Mesenchymal stem cell (in vitro differentiated cells and primary cell): Measurements from ENCODE around the gene ITSN1.

Source experiments
- DNase-seq: peaks from one replicate; pipeline ENCODE4 v3.0.0-alpha.2; 2013
- H2AFZ ChIP-seq: one replicate; pipeline ENCODE4 v1.6.1; 2013; ENCODE audit warnings: low read depth, mild to moderate bottlenecking, control low read depth, inconsistent platforms, low read length, moderate library complexity
- H2AK5ac ChIP-seq: 2 replicates; pipeline ENCODE4 v1.6.1; 2013; ENCODE audit warnings: low read length, moderate library complexity, mild to moderate bottlenecking, inconsistent platforms; ENCODE audit not compliant: severe bottlenecking
- H2BK120ac ChIP-seq: one replicate; pipeline ENCODE4 v1.6.1; 2013; ENCODE audit warnings: low read depth, mild to moderate bottlenecking, inconsistent platforms, low read length, moderate library complexity
- H2BK12ac ChIP-seq, 2 experiments: one replicate each; pipeline ENCODE4 v1.6.1; 2013; ENCODE audit warnings: inconsistent platforms in 2 of 2, low read length in 2 of 2, mild to moderate bottlenecking in 2 of 2, moderate library complexity in 2 of 2, control low read depth in 1 of 2
- H2BK15ac ChIP-seq: one replicate; pipeline ENCODE4 v1.6.1; 2013; ENCODE audit warnings: mild to moderate bottlenecking, low read depth, inconsistent platforms; ENCODE audit not compliant: poor library complexity, severe bottlenecking
- H2BK5ac ChIP-seq: 2 replicates; pipeline ENCODE4 v1.6.1; 2013; ENCODE audit warnings: low read depth, mild to moderate bottlenecking, low read length, control low read depth, inconsistent platforms; ENCODE audit not compliant: poor library complexity, severe bottlenecking
- H3K14ac ChIP-seq, 2 experiments: one replicate each; pipeline ENCODE4 v1.6.1; 2013; ENCODE audit warnings: inconsistent platforms in 2 of 2, low read length in 2 of 2, control low read depth in 1 of 2, mild to moderate bottlenecking in 1 of 2, moderate library complexity in 1 of 2
- H3K18ac ChIP-seq, 2 experiments: one replicate each; pipeline ENCODE4 v1.6.1; 2013; ENCODE audit warnings: inconsistent platforms in 2 of 2, low read length in 2 of 2, control low read depth in 1 of 2, low read depth in 1 of 2, mild to moderate bottlenecking in 1 of 2
- H3K23ac ChIP-seq, 2 experiments: one replicate each; pipeline ENCODE4 v1.6.1; 2013; ENCODE audit warnings: inconsistent platforms in 2 of 2, low read length in 2 of 2, mild to moderate bottlenecking in 2 of 2, moderate library complexity in 2 of 2, control low read depth in 1 of 2
- H3K27ac ChIP-seq: 2 replicates; pipeline ENCODE4 v1.5.1; 2013; ENCODE audit warnings: mild to moderate bottlenecking, moderate library complexity, low read length, control low read depth, inconsistent platforms; ENCODE audit not compliant: poor library complexity, severe bottlenecking
- H3K27me3 ChIP-seq, 2 experiments: 2 replicates each; pipeline versions ENCODE4 v1.6.1 to v1.7.0; 2013; ENCODE audit warnings: low read length in 2 of 2, mild to moderate bottlenecking in 2 of 2, moderate library complexity in 2 of 2, control low read depth in 1 of 2, inconsistent platforms in 1 of 2; ENCODE audit not compliant: control insufficient read depth in 1 of 2, insufficient read depth in 1 of 2
- H3K36me3 ChIP-seq, 2 experiments: 2 replicates each; pipeline versions ENCODE4 v1.6.1 to v1.7.0; 2013; ENCODE audit warnings: low read length in 2 of 2, control low read depth in 1 of 2, inconsistent platforms in 1 of 2, low read depth in 1 of 2, mild to moderate bottlenecking in 1 of 2; ENCODE audit not compliant: insufficient read depth in 2 of 2, control insufficient read depth in 1 of 2
- H3K4ac ChIP-seq, 2 experiments: one replicate each; pipeline ENCODE4 v1.6.1; 2013; ENCODE audit warnings: inconsistent platforms in 2 of 2, low read length in 2 of 2, mild to moderate bottlenecking in 2 of 2, moderate library complexity in 2 of 2, control low read depth in 1 of 2, low read depth in 1 of 2
- H3K4me1 ChIP-seq: 2 replicates; pipeline ENCODE4 v1.6.1; 2013; ENCODE audit warnings: low read depth, low read length, control low read depth; ENCODE audit not compliant: control insufficient read depth, insufficient read depth
- H3K4me2 ChIP-seq: 2 replicates; pipeline ENCODE4 v1.6.1; 2013; ENCODE audit warnings: low read length, mild to moderate bottlenecking, inconsistent platforms; ENCODE audit not compliant: poor library complexity, severe bottlenecking
- H3K4me3 ChIP-seq, 2 experiments: 2 replicates each; pipeline versions ENCODE4 v1.5.1 to v1.7.0; 2013; ENCODE audit warnings: low read length in 2 of 2, mild to moderate bottlenecking in 2 of 2, control low read depth in 1 of 2, low read depth in 1 of 2; ENCODE audit not compliant: insufficient read depth in 1 of 2
- H3K79me1 ChIP-seq: replicated peaks from 2 replicates; pipeline ENCODE4 v1.6.1; 2013; ENCODE audit warnings: mild to moderate bottlenecking, control low read depth, low read length, inconsistent platforms; ENCODE audit not compliant: poor library complexity, severe bottlenecking
- H3K9ac ChIP-seq: 2 replicates; pipeline ENCODE4 v1.7.0; 2013; ENCODE audit warnings: mild to moderate bottlenecking, low read length, moderate library complexity
- H3K9me3 ChIP-seq: 2 replicates; pipeline ENCODE4 v1.7.0; 2013; ENCODE audit warnings: mild to moderate bottlenecking, low read length; ENCODE audit not compliant: control insufficient read depth
- H4K8ac ChIP-seq: one replicate; pipeline ENCODE4 v1.6.1; 2013; ENCODE audit warnings: inconsistent platforms, mild to moderate bottlenecking, low read length, moderate library complexity
- H4K91ac ChIP-seq: one replicate; pipeline ENCODE4 v1.6.1; 2013; ENCODE audit warnings: mild to moderate bottlenecking, low read length, inconsistent platforms
- WGBS: methylation state at CpG from one replicate; pipeline ENCODE4 v1.1.7; 2013; ENCODE audit warnings: mixed read lengths; 5-methylcytosine and 5-hydroxymethylcytosine counted together

The ITSN1 gene

GRCh38 chr21:33869873-33870272 lies 227.6 kb downstream of the ITSN1 start:
- Histone ChIP-seq H2BK5ac (no peak overlapping the region), H2AFZ (no peak overlapping the region), H3K27ac (no peak overlapping the region), H3K36me3 (no peaks in the 10 kb centered on the region), H3K4ac (no peak overlapping the region), H2AK5ac (no peak overlapping the region), H2BK12ac (no peak overlapping the region), H4K91ac (no peak overlapping the region), H3K23ac (no peak overlapping the region), H3K18ac (no peak overlapping the region), H4K8ac (no peak overlapping the region), H3K4me2 (no peak overlapping the region), H2BK120ac (no peak overlapping the region), H3K9ac (no peak overlapping the region), H3K4me3 (no peak overlapping the region), H3K14ac (no peak overlapping the region), H3K79me1 (no peaks in the 10 kb centered on the region), H2BK15ac (no peak overlapping the region), H3K27me3 (no peaks in the 10 kb centered on the region), H3K4me1 (no peaks in the 10 kb centered on the region), H3K9me3 (no peaks in the 10 kb centered on the region)
- DNase-seq: no peak

DNA sequence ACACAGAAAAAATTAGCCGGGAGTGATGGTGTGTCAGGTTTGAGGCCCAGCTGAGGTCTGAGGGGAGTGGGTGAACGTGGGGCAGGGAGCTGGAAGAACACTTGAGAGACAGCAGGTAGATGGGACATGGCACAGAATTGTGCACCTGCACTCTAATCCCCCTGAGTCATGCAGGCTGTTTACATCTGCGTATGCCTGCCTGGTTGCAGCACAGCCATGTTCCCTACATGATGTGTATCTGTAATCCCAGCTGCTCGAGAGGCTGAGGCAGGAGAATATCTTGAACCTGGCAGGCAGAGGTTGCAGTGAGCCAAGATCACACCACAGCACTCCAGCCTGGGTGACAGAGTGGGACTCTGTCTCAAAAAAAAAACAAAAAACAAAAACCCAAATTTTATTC lies 228.5 kb downstream of the ITSN1 start:
- H3K9ac ChIP-seq: peak overlapping the region; percentile 40
- no peak overlapping the region for H2AK5ac ChIP-seq
- no peak overlapping the region for H2BK15ac ChIP-seq
- H4K8ac ChIP-seq: no peak overlapping the region
- WGBS: 74% methylated on average over 4 of the region's 4 CpGs
- DNase-seq: peak; percentile 28
- H3K23ac ChIP-seq: no peak overlapping the region
- no peak overlapping the region for H2BK12ac ChIP-seq
- no peaks in the 10 kb centered on the region for H3K4me1 ChIP-seq
- no peak overlapping the region for H3K4me3 ChIP-seq
- H3K4me2 ChIP-seq: no peak overlapping the region
- H3K36me3 ChIP-seq: no peaks in the 10 kb centered on the region
- H2AFZ ChIP-seq: no peak overlapping the region
- no peaks in the 10 kb centered on the region for H3K9me3 ChIP-seq
- H3K27me3 ChIP-seq: no peaks in the 10 kb centered on the region
- no peak overlapping the region for H3K18ac ChIP-seq
- H3K27ac ChIP-seq: no peak overlapping the region
- no peak overlapping the region for H2BK120ac ChIP-seq
- no peak overlapping the region for H4K91ac ChIP-seq
- no peak overlapping the region for H2BK5ac ChIP-seq
- H3K14ac ChIP-seq: no peak overlapping the region
- H3K4ac ChIP-seq: no peak overlapping the region
- H3K79me1 ChIP-seq: no peaks in the 10 kb centered on the region

DNA sequence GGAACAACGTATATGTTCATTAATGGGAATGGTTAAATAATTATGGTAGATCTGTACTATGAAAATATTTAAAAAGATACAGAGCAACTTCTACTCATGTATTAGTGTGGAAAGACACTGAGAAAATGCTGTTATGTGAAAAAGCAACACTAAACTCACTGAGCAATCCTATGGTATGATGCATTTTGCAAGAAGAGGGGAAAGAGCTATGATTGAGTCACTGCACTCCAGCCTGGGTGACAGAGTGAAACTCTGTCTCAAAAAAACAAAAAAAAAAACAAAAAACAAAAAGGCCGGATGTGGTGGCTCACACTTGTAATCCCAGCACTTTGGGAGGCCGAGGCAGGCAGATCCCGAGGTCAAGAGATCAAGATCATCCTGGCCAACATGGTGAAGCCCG lies 228.9 kb downstream of the ITSN1 start:
- Histone ChIP-seq H3K9ac (peak overlapping the region; percentile 40), H3K27ac (no peak overlapping the region), H3K4me1 (no peaks in the 10 kb centered on the region), H2AFZ (no peak overlapping the region), H2BK12ac (no peak overlapping the region), H3K4me3 (no peak overlapping the region), H2BK120ac (no peak overlapping the region), H3K27me3 (no peaks in the 10 kb centered on the region), H3K4me2 (no peak overlapping the region), H4K8ac (no peak overlapping the region), H3K18ac (no peak overlapping the region), H3K36me3 (no peaks in the 10 kb centered on the region), H3K23ac (no peak overlapping the region), H3K4ac (no peak overlapping the region), H3K14ac (no peak overlapping the region), H3K79me1 (no peaks in the 10 kb centered on the region), H2AK5ac (no peak overlapping the region), H4K91ac (no peak overlapping the region), H2BK15ac (no peak overlapping the region), H2BK5ac (no peak overlapping the region), H3K9me3 (no peaks in the 10 kb centered on the region)
- WGBS: 87% methylated on average over 4 of the region's 5 CpGs
- peak; percentile 49 for DNase-seq

DNA sequence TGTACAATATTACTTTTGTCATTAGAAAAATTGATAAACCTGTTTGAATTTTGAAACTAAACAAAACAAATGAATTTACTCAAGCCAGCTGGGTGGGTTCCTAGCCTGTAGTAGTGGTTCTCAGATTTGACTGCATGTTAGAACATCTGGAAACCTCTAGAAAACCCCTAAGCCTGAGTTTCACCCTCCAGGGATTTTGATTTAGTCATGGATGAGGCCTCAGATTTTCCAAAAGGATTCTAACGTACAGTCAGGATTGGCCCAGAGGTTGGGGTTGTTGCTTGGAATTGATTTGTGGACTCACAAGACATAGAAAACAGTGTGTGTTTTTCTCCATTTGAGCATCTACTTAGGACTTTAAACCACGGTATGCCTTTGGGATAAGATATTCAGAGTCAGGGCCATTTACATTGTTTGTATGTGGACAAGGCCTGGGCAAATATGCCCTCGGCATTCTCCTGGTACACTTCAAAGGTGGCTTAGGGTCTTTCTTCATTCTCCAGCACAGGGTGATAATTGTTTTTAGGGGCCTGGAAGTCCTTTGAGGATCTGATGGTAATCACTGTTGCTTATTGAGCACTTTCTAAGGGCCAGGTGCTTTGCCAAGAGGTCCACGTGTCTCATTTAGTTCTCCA lies 230.7 kb downstream of the ITSN1 start:
- Histone ChIP-seq H2BK5ac (no peak overlapping the region), H3K36me3 (no peaks in the 10 kb centered on the region)

More for the DNA sequence above, 230.7 kb downstream of the ITSN1 start:
- no peak overlapping the region for H3K4me3 ChIP-seq
- H2AK5ac ChIP-seq: no peak overlapping the region
- 89% methylated on average over 4 of the region's 4 CpGs for WGBS
- no peak overlapping the region for H2BK15ac ChIP-seq
- no peak overlapping the region for H3K14ac ChIP-seq
- no peak for DNase-seq
- H3K4ac ChIP-seq: no peak overlapping the region
- H3K9ac ChIP-seq: peak overlapping the region; percentile 52
- no peaks in the 10 kb centered on the region for H3K79me1 ChIP-seq
- H3K9me3 ChIP-seq: no peaks in the 10 kb centered on the region
- H2AFZ ChIP-seq: no peak overlapping the region
- H3K4me1 ChIP-seq: no peaks in the 10 kb centered on the region
- no peak overlapping the region for H3K27ac ChIP-seq
- H2BK12ac ChIP-seq: no peak overlapping the region
- no peaks in the 10 kb centered on the region for H3K27me3 ChIP-seq
- no peak overlapping the region for H3K4me2 ChIP-seq
- H4K8ac ChIP-seq: no peak overlapping the region
- no peak overlapping the region for H3K23ac ChIP-seq
- H4K91ac ChIP-seq: no peak overlapping the region
- no peak overlapping the region for H3K18ac ChIP-seq
- no peak overlapping the region for H2BK120ac ChIP-seq
